Right lobe of liver (tissue), 6 donors: Measurements from ENCODE around the gene NDUFS8. TPM values are rescaled to one million over a fixed set of nuclear protein-coding genes. Genes with fewer than 3 reads are reported as not detected.

Experiments used
- ATAC-seq, 4 donors: fragments of 200-7000 bp; cut with Tn5 transposase; one replicate each; pipeline ENCODE4 v1.9.1; 2020; ENCODE audit warnings: mild to moderate bottlenecking in 4 of 4, moderate library complexity in 4 of 4
- DNase-seq, 3 donors: peaks; one replicate each; pipeline ENCODE4 v3.0.0-alpha.2; 2020
- H3K27ac ChIP-seq, 3 donors: fragments of 200-600 bp; one replicate each; pipeline ENCODE4 v1.8.0; 2022
- H3K27me3 ChIP-seq, 2 donors: fragments of 200-600 bp; one replicate each; pipeline ENCODE4 v1.8.0; 2022
- H3K36me3 ChIP-seq, 4 donors: fragments of 200-600 bp; sonication (generic) in 1 of 4; one replicate each; pipeline versions ENCODE4 v1.5.1 to v1.8.0; 2017 to 2022; ENCODE audit warnings: control low read depth in 1 of 4
- H3K4me1 ChIP-seq, 4 donors: fragments of 200-600 bp; sonication (generic) in 1 of 4; one replicate each; pipeline versions ENCODE4 v1.5.1 to v1.8.0; 2017 to 2022; ENCODE audit warnings: control low read depth in 1 of 4
- H3K4me3 ChIP-seq, 3 donors: fragments of 200-600 bp; one replicate each; pipeline ENCODE4 v1.8.0; 2022
- H3K9me3 ChIP-seq, 4 donors: fragments of 200-600 bp; sonication (generic) in 1 of 4; one replicate each; pipeline versions ENCODE4 v1.5.1 to v1.8.0; 2017 to 2022; ENCODE audit warnings: control low read depth in 1 of 4
- POLR2A ChIP-seq: fragments of 450-650 bp; IDR thresholded peaks from one replicate; pipeline ENCODE4 v1.6.1; 2017; ENCODE audit warnings: antibody characterized with exemption, mild to moderate bottlenecking
- WGBS: methylation state at CpG from one replicate; pipeline ENCODE4 v1.1.6; 2018; ENCODE audit warnings: low coverage, low lambda C conversion rate; ENCODE audit not compliant: insufficient coverage; ENCODE audit errors: missing lambda C conversion rate; 5-methylcytosine and 5-hydroxymethylcytosine counted together
- intact Hi-C, 2 donors: fragments of 100-400 bp; cut with DNase I; formaldehyde crosslinking; loops; one replicate each; pipeline versions ENCODE4 v1.11.2 to v1.14.1; 2022
- total RNA-seq, 6 experiments: library from RNA; depleted of rRNA in 2 of 6; stranded (reverse); fragments of >200 nt in 2 of 6; fragmentation: NEBNext Ultra II Directional in 3 of 6; extraction: Animal tissue kit (Norgen Biotek cat#: 25700) in 3 of 6; gene quantifications; one replicate each; pipeline versions ENCODE4 v1.1.0 to v1.2.4, GENCODE V29; 2016 to 2023
- TF ChIP-seq, protein P1 (sequence below), 4 donors: fragments of 200-600 bp in 3 of 4; fragments of 450-650 bp in 1 of 4; IDR thresholded peaks; one replicate each; pipeline versions ENCODE4 v1.5.1 to v1.8.0; 2016 to 2022; ENCODE audit warnings: antibody characterized with exemption in 4 of 4, mild to moderate bottlenecking in 2 of 4
- donor health status: DM: no; HTN: yes; CAD: no.
- donor health status: DM: no; HTN: no; CAD: no.
- donor health status: DM: no; HTN: no; CAD: no.
- donor health status: DM: no; HTN: yes; CAD: no.
- donor health status: DM: no; HTN: yes; CAD: no.

NDUFS8 gene
- total RNA-seq, 6 experiments from 2014 or later, result 61.9 to 159 (median 88.4) TPM

DNA sequence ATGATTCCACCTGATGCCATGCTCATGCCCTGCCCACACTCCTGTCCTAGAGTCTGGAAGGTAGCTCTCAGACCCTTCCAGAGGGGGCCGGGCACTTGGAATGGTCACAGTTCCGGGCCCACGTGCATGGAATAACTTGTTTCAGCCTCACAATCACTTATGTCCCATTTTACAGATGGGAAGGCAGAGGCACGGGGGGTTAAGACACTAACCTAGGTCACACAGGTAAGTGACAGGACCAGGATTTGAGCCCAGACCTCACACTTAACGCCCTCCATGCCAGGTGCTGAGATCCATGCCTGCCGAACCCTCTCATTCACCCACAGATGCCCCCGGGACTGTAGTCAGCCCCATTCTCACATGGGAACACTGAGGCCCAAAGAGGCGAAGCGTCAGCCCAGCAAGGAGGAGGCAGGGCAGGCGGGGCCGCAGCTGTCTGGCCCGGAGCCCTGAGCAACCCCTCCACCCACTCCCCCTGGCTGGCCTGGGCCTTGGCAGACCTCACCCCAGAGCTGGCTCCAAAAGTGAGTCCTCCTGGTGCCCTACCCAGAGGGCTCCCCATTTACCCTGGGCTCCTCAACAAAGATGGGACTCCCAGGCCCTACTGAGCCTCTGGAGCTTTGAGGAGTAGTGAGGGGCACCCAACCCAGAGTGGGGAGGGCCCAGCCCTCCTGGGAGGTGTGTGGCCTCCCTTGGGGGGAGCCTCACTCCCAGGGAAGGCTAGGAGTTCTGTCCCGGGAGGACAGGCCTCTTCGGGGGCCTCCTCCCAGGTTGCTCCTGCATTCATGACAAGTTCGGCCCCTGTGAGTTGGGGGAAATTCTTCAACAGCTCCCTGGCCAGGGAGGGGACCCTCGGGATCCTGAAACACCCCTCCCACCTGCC is 22.7 kb upstream of the NDUFS8 start:
- Histone ChIP-seq H3K27ac (no peak overlapping the region), H3K9me3 (no peaks in the 10 kb centered on the region), H3K4me1 (peaks cover 0 to 21% (median 7%) of the 10 kb centered on the region in 4 donors), H3K27me3 (no peaks in the 10 kb centered on the region), H3K36me3 (no peaks in the 10 kb centered on the region), H3K4me3 (no peak overlapping the region)
- TF ChIP-seq, protein P1, sequence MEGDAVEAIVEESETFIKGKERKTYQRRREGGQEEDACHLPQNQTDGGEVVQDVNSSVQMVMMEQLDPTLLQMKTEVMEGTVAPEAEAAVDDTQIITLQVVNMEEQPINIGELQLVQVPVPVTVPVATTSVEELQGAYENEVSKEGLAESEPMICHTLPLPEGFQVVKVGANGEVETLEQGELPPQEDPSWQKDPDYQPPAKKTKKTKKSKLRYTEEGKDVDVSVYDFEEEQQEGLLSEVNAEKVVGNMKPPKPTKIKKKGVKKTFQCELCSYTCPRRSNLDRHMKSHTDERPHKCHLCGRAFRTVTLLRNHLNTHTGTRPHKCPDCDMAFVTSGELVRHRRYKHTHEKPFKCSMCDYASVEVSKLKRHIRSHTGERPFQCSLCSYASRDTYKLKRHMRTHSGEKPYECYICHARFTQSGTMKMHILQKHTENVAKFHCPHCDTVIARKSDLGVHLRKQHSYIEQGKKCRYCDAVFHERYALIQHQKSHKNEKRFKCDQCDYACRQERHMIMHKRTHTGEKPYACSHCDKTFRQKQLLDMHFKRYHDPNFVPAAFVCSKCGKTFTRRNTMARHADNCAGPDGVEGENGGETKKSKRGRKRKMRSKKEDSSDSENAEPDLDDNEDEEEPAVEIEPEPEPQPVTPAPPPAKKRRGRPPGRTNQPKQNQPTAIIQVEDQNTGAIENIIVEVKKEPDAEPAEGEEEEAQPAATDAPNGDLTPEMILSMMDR (IDR thresholded peaks at IDR 0.05), result no peak
- no peak for TF ChIP-seq POLR2A
- DNase-seq, result peak in 2 of 3 donors; percentile 24 to 41
- intact Hi-C loops, result no loop called here
- ATAC-seq, result no peak
- WGBS, result 80% methylated on average over 1 of the region's 16 CpGs

DNA sequence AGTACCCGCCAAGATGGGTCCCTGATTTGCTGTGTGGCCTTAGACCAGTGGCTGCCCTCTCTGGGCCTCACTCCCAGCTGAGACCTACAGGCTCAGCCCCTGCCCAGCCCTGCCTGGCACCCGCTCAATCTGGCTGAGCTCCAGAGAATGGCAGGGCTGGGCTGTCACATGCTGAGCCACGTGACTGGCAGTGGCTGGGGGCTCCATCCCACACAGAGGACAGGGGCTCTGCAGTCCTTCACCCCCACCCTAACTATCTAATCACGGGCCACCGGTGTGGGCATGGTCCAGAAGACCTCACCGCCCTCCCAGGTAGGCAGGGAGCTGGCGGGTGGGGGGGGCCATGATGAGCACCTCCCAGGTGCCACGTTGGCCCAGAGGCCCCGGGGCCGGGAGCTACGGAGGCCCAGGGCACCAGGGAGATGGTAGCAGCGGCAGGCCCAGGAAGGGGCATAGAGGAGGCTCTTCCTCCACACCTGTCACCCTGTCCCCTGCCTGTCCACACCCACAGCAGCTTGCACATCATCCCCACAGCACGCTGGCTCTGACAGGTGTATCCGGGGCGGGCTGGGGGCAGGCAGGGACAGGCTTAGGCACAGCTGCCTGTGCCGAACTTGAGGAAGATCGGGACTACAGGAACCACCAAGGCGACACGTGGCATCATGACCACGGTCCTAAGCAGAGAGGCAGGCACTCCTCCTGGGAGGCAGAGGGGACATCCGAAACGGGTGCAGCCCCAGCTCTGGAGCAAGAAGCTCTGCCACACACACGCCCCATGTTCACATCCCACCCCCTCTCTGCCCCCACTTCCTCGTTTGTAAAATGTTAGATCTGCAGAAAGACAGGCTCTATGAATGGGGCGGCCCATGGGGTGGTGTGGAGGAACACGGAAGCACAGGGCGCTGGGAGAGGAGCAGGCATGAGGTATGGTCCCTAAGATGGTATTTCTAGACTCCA is 21.8 kb upstream of the NDUFS8 start:
- H3K36me3 ChIP-seq, result no peaks in the 10 kb centered on the region
- DNase-seq, result peak in 2 of 3 donors; percentile 46 to 68
- H3K9me3 ChIP-seq, result no peaks in the 10 kb centered on the region
- ATAC-seq, result no peak
- peak overlapping the region in 1 of 3 donors; percentile 69 for H3K27ac ChIP-seq
- H3K27me3 ChIP-seq, result no peaks in the 10 kb centered on the region
- H3K4me3 ChIP-seq, result no peak overlapping the region
- 38% methylated on average over 2 of the region's 27 CpGs for WGBS
- TF ChIP-seq POLR2A, result no peak
- TF ChIP-seq, protein P1 (IDR thresholded peaks at IDR 0.05), result no peak
- H3K4me1 ChIP-seq, result peaks cover 0 to 17% (median 7%) of the 10 kb centered on the region in 4 donors
- intact Hi-C loops, result no loop called here

DNA sequence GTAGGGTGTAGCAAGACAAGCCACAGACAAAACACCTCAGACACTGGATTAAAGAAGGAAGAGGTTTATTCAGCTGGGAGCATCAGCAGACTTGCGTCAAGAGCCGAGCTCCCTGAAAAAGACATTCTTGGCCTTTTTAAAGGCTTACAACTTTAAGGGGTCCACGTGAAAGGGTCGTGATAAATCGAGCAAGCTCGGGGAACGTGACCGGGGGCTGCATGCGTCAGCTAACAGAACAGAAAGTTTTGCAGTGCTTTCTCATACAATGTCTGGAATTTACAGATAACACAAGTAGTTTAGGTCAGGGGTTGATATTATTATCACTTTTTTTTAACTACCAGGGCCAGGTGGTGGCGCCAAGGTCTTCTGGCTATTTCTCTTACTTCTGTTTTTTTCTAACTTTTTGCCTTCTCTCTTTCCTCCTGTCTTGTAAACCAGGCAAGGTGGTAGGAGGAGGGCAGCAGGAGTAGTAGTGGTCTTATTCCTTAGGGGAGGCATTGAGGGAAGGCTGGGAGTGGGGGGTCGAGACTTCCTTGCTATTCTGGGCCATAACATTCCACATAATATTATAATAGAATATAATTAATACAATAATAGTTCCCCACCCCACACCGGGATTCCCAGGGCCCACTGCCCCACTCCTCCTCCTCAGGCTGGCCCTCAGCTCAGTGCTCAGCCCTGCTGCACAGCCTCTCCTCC is 20.9 kb upstream of the NDUFS8 start:
- intact Hi-C loops, result no loop called here
- Histone ChIP-seq H3K36me3 (no peaks in the 10 kb centered on the region), H3K4me3 (peak overlapping the region in 2 of 3 donors; percentile 28 to 33), H3K27ac (peak overlapping the region; percentile 56 to 83 (median 69)), H3K9me3 (no peaks in the 10 kb centered on the region), H3K27me3 (no peaks in the 10 kb centered on the region), H3K4me1 (peaks cover 0 to 17% (median 6%) of the 10 kb centered on the region in 4 donors)
- WGBS, result 46% methylated on average over 9 of the region's 12 CpGs
- TF ChIP-seq, protein P1 (IDR thresholded peaks at IDR 0.05), result peak in 1 of 4 donors; percentile 21
- no peak for TF ChIP-seq POLR2A
- no peak for ATAC-seq
- peak in 1 of 3 donors; percentile 24 for DNase-seq
